NOMO-1 (cell line): ENCODE data around the gene HSPH1.
"Not testable (repeated sequence)": the region's sequence is repeated elsewhere in the genome, so short reads cannot be mapped to it uniquely, and the experiment has no call there.

Source experiments
- DNase-seq, 2 experiments: peaks; one replicate each; lab custom pipeline; 2025; ENCODE audit not compliant: unreplicated experiment in 2 of 2; lab: John Stamatoyannopoulos, UW

Gene HSPH1

GRCh38 chr13:31177813-31178495, 16.2 kb upstream of the HSPH1 start:
- not testable (repeated sequence) for DNase-seq

GRCh38 chr13:31175847-31176532, 14.3 kb upstream of the HSPH1 start:
- DNase-seq, result no peak

- DNase-seq, result no peak
These were observed 12.3 kb upstream of the HSPH1 start for GRCh38 chr13:31174018-31174417.

- no peak for DNase-seq
These were observed 10.8 kb upstream of the HSPH1 start for GRCh38 chr13:31172535-31172934.

- peak in 1 of 2 experiments; percentile 33 for DNase-seq
These were observed 10.3 kb upstream of the HSPH1 start for GRCh38 chr13:31172001-31172400.

- no peak for DNase-seq
These were observed 7.0 kb upstream of the HSPH1 start for GRCh38 chr13:31168736-31169135.

- no peak for DNase-seq
These were observed 6.5 kb upstream of the HSPH1 start for GRCh38 chr13:31168166-31168565.

- DNase-seq, result peak in 1 of 2 experiments; percentile 14
These were observed 5.8 kb upstream of the HSPH1 start for GRCh38 chr13:31167490-31167889.

GRCh38 chr13:31166591-31166990, 4.9 kb upstream of the HSPH1 start:
- DNase-seq, result no peak

- peak; percentile 99 to 100 for DNase-seq
These were observed 676 bp upstream of the HSPH1 start for GRCh38 chr13:31162151-31163008.

- peak; percentile 75 to 83 for DNase-seq
These were observed 697 bp downstream of the HSPH1 start for GRCh38 chr13:31160857-31161556.

- no peak for DNase-seq
These were observed 2.4 kb downstream of the HSPH1 start for GRCh38 chr13:31159306-31159705.

- no peak for DNase-seq
These were observed 6.8 kb downstream of the HSPH1 start for GRCh38 chr13:31154939-31155338.

- DNase-seq, result no peak
These were observed 9.9 kb downstream of the HSPH1 start for GRCh38 chr13:31151837-31152236.

GRCh38 chr13:31150315-31150985, 11.3 kb downstream of the HSPH1 start:
- DNase-seq, result no peak

- no peak for DNase-seq
These were observed 12.1 kb downstream of the HSPH1 start for GRCh38 chr13:31149604-31150003.

GRCh38 chr13:31145417-31145816, 16.3 kb downstream of the HSPH1 start:
- no peak for DNase-seq

GRCh38 chr13:31138515-31138914, 23.2 kb downstream of the HSPH1 start:
- no peak for DNase-seq

- no peak for DNase-seq
These were observed 25.0 kb downstream of the HSPH1 start for GRCh38 chr13:31136724-31137123.

GRCh38 chr13:31134039-31134711, 27.5 kb downstream of the HSPH1 start:
- no peak for DNase-seq
